Measurements from ENCODE around the gene PAX2. TPM values are rescaled to one million over a fixed set of nuclear protein-coding genes. Genes with fewer than 3 reads are reported as not detected.

Gene PAX2
- total and polyA plus RNA-seq, 2 of the 13 experiments (the other 11 are each of a cell fraction or from before 2014, with no cell fraction given): not detected

- FAIRE-seq: no peak
- Histone ChIP-seq H3K9me3 (ENCODE audit: low read length) (no peaks in the 10 kb centered on the region), H3K79me2 (ENCODE audit: insufficient read depth, low read length) (no peaks in the 10 kb centered on the region), H2AFZ (ENCODE audit: low read length) (no peak overlapping the region), H3K27me3 (ENCODE audit: control insufficient read depth in 1 of 2, insufficient read depth in 2 of 2, low read length in 2 of 2) (peaks cover 3 to 43% of the 10 kb centered on the region in 2 experiments; a peak in 4 of 5 replicates), H3K36me3 (replicated peaks in 1 of 2; ENCODE audit: control insufficient read depth in 1 of 2, insufficient read depth in 2 of 2, low read length in 2 of 2) (no peaks in the 10 kb centered on the region), H3K27ac (ENCODE audit: extremely low read length, insufficient read depth, low read length) (no peak overlapping the region), H4K20me1 (ENCODE audit: insufficient read depth, low read length) (no peaks in the 10 kb centered on the region), H3K4me1 (ENCODE audit: insufficient read depth, low read length) (no peaks in the 10 kb centered on the region), H3K4me2 (ENCODE audit: low read depth, low read length) (no peak overlapping the region), H3K4me3 (replicated peaks in 1 of 3; ENCODE audit: insufficient read depth in 1 of 3, low read depth in 2 of 3, low read length in 3 of 3) (no peak overlapping the region), H3K9ac (ENCODE audit: insufficient read depth, low read depth, low read length) (no peak overlapping the region)
- ChIA-PET CTCF (ENCODE audit: low intra/inter-chr PET ratio, low total read pairs) (no interaction called here), POLR2A (no interaction called here)
- in situ Hi-C loops (cut with HindIII; ENCODE audit: extremely low pct_ligation_motif_present, low pct_unique_long_range_greater_than_20kb): no loop called here
- no TSS peak for BruUV-seq (replicated peaks)
- TF ChIP-seq PAF1 (CRISPR knock-in tag; IDR thresholded peaks at IDR 0.05): no peak
- no peak for ATAC-seq
- 24% methylated on average over 4 of the region's 4 CpGs for WGBS (ENCODE audit: low lambda C conversion rate)
- intact Hi-C loops (cut with micrococcal nuclease; ENCODE audit: unreplicated experiment): no loop called here
- DNase-seq (ENCODE audit: low spot score): no peak
Measured at GRCh38 chr10:100800931-100801330, 55.5 kb downstream of the PAX2 start.

DNA sequence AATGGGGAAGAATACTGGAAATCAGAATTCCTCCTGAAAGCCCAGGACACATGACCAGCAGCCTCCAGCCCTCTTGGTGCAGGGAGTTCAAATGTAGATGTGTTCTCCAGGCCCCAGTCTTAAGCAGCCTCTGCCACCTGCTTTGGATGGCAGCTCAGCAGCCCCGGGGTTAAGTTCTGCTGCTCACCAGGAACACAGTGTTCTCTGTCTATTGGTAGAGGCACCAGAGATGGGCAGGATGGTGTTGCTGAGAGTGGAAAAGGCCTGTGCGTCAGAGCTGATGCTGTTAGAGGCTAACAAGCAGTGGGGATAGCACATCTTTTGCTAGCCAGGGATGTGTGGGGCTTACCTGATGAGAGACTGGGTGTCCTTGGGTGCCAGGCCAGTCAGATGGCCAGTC, 56.8 kb downstream of the PAX2 start:
- DNase-seq (ENCODE audit: low spot score) (no peak), FAIRE-seq (no peak), ATAC-seq (no peak)
- no peaks in the 10 kb centered on the region for H4K20me1 ChIP-seq (ENCODE audit: insufficient read depth, low read length)
- H3K27me3 ChIP-seq (ENCODE audit: control insufficient read depth in 1 of 2, insufficient read depth in 2 of 2, low read length in 2 of 2): peaks cover 3 to 56% of the 10 kb centered on the region in 2 experiments; a peak in 4 of 5 replicates
- H3K79me2 ChIP-seq (ENCODE audit: insufficient read depth, low read length): no peaks in the 10 kb centered on the region
- no peaks in the 10 kb centered on the region for H3K4me1 ChIP-seq (ENCODE audit: insufficient read depth, low read length)
- no peak overlapping the region for H3K4me2 ChIP-seq (ENCODE audit: low read depth, low read length)
- BruUV-seq (replicated peaks): no TSS peak
- in situ Hi-C loops (cut with HindIII; ENCODE audit: extremely low pct_ligation_motif_present, low pct_unique_long_range_greater_than_20kb): no loop called here
- H3K4me3 ChIP-seq (replicated peaks in 1 of 3; ENCODE audit: insufficient read depth in 1 of 3, low read depth in 2 of 3, low read length in 3 of 3): no peak overlapping the region
- TF ChIP-seq NFRKB (IDR thresholded peaks at IDR 0.05) (no peak), ZNF326 (CRISPR knock-in tag; IDR thresholded peaks at IDR 0.05; ENCODE audit: borderline replicate concordance) (no peak), RBM22 (optimal IDR thresholded peaks at IDR 0.05; ENCODE audit: low read length) (no peak), IRX3 (CRISPR knock-in tag; IDR thresholded peaks at IDR 0.05; ENCODE audit: borderline replicate concordance, low read depth) (no peak), YEATS4 (CRISPR knock-in tag; IDR thresholded peaks at IDR 0.05; ENCODE audit: borderline replicate concordance) (no peak)
- intact Hi-C loops (cut with micrococcal nuclease; ENCODE audit: unreplicated experiment): no loop called here
- WGBS (ENCODE audit: low lambda C conversion rate): 36% methylated on average over 2 of the region's 2 CpGs
- H3K9ac ChIP-seq (ENCODE audit: insufficient read depth, low read depth, low read length): no peak overlapping the region
- no peak overlapping the region for H3K27ac ChIP-seq (ENCODE audit: extremely low read length, insufficient read depth, low read length)
- H2AFZ ChIP-seq (ENCODE audit: low read length): no peak overlapping the region
- POLR2A ChIA-PET: no interaction called here
- no peaks in the 10 kb centered on the region for H3K36me3 ChIP-seq (replicated peaks in 1 of 2; ENCODE audit: control insufficient read depth in 1 of 2, insufficient read depth in 2 of 2, low read length in 2 of 2)
- no peaks in the 10 kb centered on the region for H3K9me3 ChIP-seq (ENCODE audit: low read length)
- CTCF ChIA-PET (ENCODE audit: low intra/inter-chr PET ratio, low total read pairs): no interaction called here

Data from HepG2 (cell line).